Suprapubic skin (tissue), 4 donors: ENCODE data around the gene ROCK1. TPM values are rescaled to one million over a fixed set of nuclear protein-coding genes. Genes with fewer than 3 reads are reported as not detected.

Experiments
- DNase-seq, 2 donors: peaks; one replicate each; pipeline ENCODE4 v3.0.0-alpha.2; 2019; ENCODE audit warnings: low spot score in 2 of 2
- H3K27ac ChIP-seq: fragments of 200-600 bp; sonication (generic); one replicate; pipeline ENCODE4 v1.5.1; 2019
- H3K27me3 ChIP-seq: fragments of 200-600 bp; sonication (generic); one replicate; pipeline ENCODE4 v1.5.1; 2019
- H3K36me3 ChIP-seq: fragments of 200-600 bp; sonication (generic); one replicate; pipeline ENCODE4 v1.5.1; 2019
- H3K4me1 ChIP-seq: fragments of 200-600 bp; sonication (generic); one replicate; pipeline ENCODE4 v1.5.1; 2019
- H3K4me3 ChIP-seq: fragments of 200-600 bp; sonication (generic); one replicate; pipeline ENCODE4 v1.5.1; 2019; ENCODE audit warnings: mild to moderate bottlenecking
- H3K9me3 ChIP-seq: fragments of 200-600 bp; sonication (generic); one replicate; pipeline ENCODE4 v1.5.1; 2019
- CTCF ChIP-seq, 2 donors: fragments of 200-600 bp in 1 of 2; fragments of 450-650 bp in 1 of 2; sonication (generic) in 1 of 2; IDR thresholded peaks; one replicate each; pipeline ENCODE4 v1.5.1; 2016 to 2019; ENCODE audit warnings: antibody characterized with exemption in 2 of 2, mild to moderate bottlenecking in 1 of 2, moderate library complexity in 1 of 2
- EP300 ChIP-seq: sonication (generic); formaldehyde crosslinking; IDR thresholded peaks from one replicate; pipeline ENCODE4 v1.6.1; 2017; ENCODE audit warnings: antibody characterized with exemption
- POLR2A ChIP-seq, 2 donors: fragments of 450-650 bp; IDR thresholded peaks; one replicate each; pipeline ENCODE4 v1.6.1; 2017; ENCODE audit warnings: antibody characterized with exemption in 2 of 2, mild to moderate bottlenecking in 2 of 2, moderate library complexity in 2 of 2
- POLR2AphosphoS5 ChIP-seq, 3 donors: sonication (generic); formaldehyde crosslinking; IDR thresholded peaks; one replicate each; pipeline ENCODE4 v1.6.1; 2017; ENCODE audit warnings: antibody characterized with exemption in 3 of 3
- WGBS: methylation state at CpG from one replicate; pipeline ENCODE4 v1.1.5; 2018; 5-methylcytosine and 5-hydroxymethylcytosine counted together
- total RNA-seq, 4 donors: library from RNA; depleted of rRNA; stranded (reverse); fragments of >200 nt; gene quantifications; one replicate each; pipeline ENCODE4 v1.1.0, GENCODE V29; 2016

Gene ROCK1
- total RNA-seq, 4 donors from 2014 or later = 11.6 to 51.9 (median 26.2) TPM

DNA sequence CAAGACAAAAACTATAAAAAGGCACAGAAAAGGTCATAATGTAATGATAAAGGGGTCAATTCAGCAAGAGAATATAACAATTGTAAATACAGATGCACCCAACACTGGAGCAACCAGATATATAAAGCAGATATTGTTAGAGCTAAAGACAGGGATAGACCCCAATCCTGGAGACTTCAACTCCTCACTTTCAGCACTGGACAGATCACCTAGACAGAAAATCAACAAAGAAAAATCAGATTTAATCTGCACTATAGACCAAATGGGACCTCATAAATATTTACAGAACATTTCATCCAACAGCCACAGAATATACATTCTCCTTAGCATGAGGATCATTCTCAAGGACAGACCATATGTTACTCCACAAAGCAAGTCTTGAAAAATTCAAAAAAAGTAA lies 114.2 kb downstream of the ROCK1 start:
- no peak for TF ChIP-seq POLR2AphosphoS5 (IDR thresholded peaks at IDR 0.05)
- TF ChIP-seq EP300 = no peak
- no peak for TF ChIP-seq POLR2A (IDR thresholded peaks at IDR 0.05)
- TF ChIP-seq CTCF (IDR thresholded peaks at IDR 0.05) = no peak
- Histone ChIP-seq H3K4me3 (no peak overlapping the region), H3K27me3 (no peaks in the 10 kb centered on the region), H3K27ac (no peak overlapping the region), H3K36me3 (peaks cover 25% of the 10 kb centered on the region), H3K4me1 (no peaks in the 10 kb centered on the region), H3K9me3 (no peaks in the 10 kb centered on the region)
- DNase-seq = no peak

DNA sequence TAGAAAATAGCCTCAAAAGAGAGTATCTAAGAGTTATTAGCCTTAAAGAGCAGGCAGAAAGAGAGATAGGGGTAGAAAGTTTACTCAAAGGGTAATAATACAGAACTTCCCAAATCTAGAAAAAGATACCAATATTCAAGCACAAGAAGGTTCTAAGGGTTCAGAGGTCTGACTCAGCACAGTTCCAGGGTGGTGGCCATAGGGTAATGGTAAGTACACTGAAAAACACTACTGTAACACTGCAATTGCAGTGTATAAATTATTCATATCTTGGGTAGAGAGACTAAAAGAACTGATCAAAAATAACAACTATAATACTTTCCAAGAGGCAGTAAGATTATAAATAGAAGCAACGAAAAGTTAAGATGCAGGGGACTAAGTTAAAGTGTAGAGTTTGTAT lies 115.2 kb downstream of the ROCK1 start:
- H3K9me3 ChIP-seq = no peaks in the 10 kb centered on the region
- no peaks in the 10 kb centered on the region for H3K27me3 ChIP-seq
- peaks cover 30% of the 10 kb centered on the region for H3K36me3 ChIP-seq
- H3K4me3 ChIP-seq = no peak overlapping the region
- 95% methylated on average over 1 of the region's 1 CpG for WGBS
- H3K4me1 ChIP-seq = no peaks in the 10 kb centered on the region
- DNase-seq = no peak
- TF ChIP-seq CTCF (IDR thresholded peaks at IDR 0.05) = no peak
- no peak for TF ChIP-seq EP300
- no peak for TF ChIP-seq POLR2A (IDR thresholded peaks at IDR 0.05)
- no peak for TF ChIP-seq POLR2AphosphoS5 (IDR thresholded peaks at IDR 0.05)
- H3K27ac ChIP-seq = no peak overlapping the region

GRCh38 chr18:20988726-20989125 lies 122.9 kb downstream of the ROCK1 start:
- TF ChIP-seq POLR2AphosphoS5 (IDR thresholded peaks at IDR 0.05) (no peak), POLR2A (IDR thresholded peaks at IDR 0.05) (no peak)
- no peak overlapping the region for H3K4me3 ChIP-seq
- peaks cover 46% of the 10 kb centered on the region for H3K36me3 ChIP-seq
- DNase-seq = no peak
- WGBS = 97% methylated on average over 3 of the region's 3 CpGs
- H3K27ac ChIP-seq = no peak overlapping the region
- H3K4me1 ChIP-seq = no peaks in the 10 kb centered on the region
- no peaks in the 10 kb centered on the region for H3K9me3 ChIP-seq
- no peaks in the 10 kb centered on the region for H3K27me3 ChIP-seq

DNA sequence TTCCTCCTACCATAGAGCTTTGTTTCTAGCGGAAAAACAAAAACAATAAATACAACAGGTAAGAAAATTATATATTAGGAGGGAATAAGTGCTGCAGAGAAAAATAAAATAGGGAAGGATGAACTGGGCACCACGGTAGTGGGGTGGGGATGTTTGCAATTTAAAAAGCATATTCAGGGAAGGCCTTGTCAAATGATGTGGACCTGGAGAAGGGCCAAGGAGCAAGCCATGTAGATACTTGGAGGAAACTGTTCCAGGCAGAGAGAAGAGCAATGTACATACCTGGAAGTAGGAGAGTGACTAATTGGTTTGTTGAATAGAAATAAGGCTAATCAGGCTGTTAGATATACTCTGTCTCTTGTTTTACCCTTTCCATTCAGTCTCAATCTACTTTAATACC lies 136.5 kb downstream of the ROCK1 start:
- no peaks in the 10 kb centered on the region for H3K4me1 ChIP-seq
- no peaks in the 10 kb centered on the region for H3K27me3 ChIP-seq
- DNase-seq = no peak
- H3K4me3 ChIP-seq = no peak overlapping the region
- TF ChIP-seq CTCF (IDR thresholded peaks at IDR 0.05) = no peak
- TF ChIP-seq EP300 = no peak
- TF ChIP-seq POLR2AphosphoS5 (IDR thresholded peaks at IDR 0.05) = no peak
- no peak for TF ChIP-seq POLR2A (IDR thresholded peaks at IDR 0.05)
- 88% methylated on average over 2 of the region's 2 CpGs for WGBS
- H3K36me3 ChIP-seq = peaks cover 64% of the 10 kb centered on the region
- H3K27ac ChIP-seq = no peak overlapping the region
- H3K9me3 ChIP-seq = no peaks in the 10 kb centered on the region

DNA sequence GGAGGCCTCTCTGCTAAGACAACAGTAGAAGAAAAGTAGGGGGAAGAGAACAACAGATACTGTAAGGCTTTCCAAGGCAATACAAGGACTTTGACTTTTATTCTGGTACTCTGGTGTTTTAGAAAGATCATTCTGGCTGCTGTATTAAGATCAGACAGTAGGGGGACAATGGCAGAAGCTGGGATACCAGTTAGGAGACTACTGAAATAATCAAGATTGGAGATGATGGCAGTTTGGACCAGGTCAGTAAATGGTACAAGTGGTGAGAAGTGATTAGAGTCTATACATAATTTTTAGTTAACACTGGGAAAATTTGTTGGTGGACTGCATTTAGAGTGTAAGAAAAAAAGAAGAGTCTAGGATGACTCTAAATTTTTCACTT lies 139.7 kb downstream of the ROCK1 start:
- Histone ChIP-seq H3K9me3 (no peaks in the 10 kb centered on the region), H3K4me1 (no peaks in the 10 kb centered on the region), H3K27ac (no peak overlapping the region), H3K4me3 (no peak overlapping the region), H3K36me3 (peaks cover 63% of the 10 kb centered on the region), H3K27me3 (no peaks in the 10 kb centered on the region)
- DNase-seq = no peak
- TF ChIP-seq POLR2A (IDR thresholded peaks at IDR 0.05) (no peak), POLR2AphosphoS5 (IDR thresholded peaks at IDR 0.05) (no peak), CTCF (IDR thresholded peaks at IDR 0.05) (peak in 1 of 2 donors; percentile 28), EP300 (no peak)

DNA sequence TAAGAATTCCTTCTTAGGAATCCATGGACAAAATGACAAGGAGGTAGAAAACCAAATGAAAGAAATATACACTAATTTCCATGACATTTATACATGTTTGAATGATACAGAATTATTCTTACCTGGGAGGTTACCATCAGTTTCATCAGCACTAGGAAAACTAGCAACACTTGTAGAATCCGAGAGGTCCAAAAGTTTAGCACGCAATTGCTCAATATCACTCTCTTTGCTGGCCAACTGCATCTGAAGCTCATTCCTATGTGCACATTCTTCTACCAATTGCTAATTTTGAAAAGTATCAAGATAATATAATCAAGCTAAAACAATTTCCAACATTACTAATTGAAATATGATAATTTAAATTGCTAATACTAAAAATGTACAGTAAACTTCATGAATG lies 144.8 kb downstream of the ROCK1 start:
- TF ChIP-seq POLR2A (IDR thresholded peaks at IDR 0.05) = no peak
- TF ChIP-seq EP300 = no peak
- no peak for TF ChIP-seq CTCF (IDR thresholded peaks at IDR 0.05)
- no peak for TF ChIP-seq POLR2AphosphoS5 (IDR thresholded peaks at IDR 0.05)
- no peak overlapping the region for H3K4me3 ChIP-seq
- H3K4me1 ChIP-seq = no peaks in the 10 kb centered on the region
- H3K9me3 ChIP-seq = no peaks in the 10 kb centered on the region
- no peak overlapping the region for H3K27ac ChIP-seq
- WGBS = 94% methylated on average over 2 of the region's 2 CpGs
- no peaks in the 10 kb centered on the region for H3K27me3 ChIP-seq
- H3K36me3 ChIP-seq = peaks cover 54% of the 10 kb centered on the region
- DNase-seq = no peak
